HG03196 (cell line): Measurements from ENCODE around the gene LY86.
"Not testable (repeated sequence)": the region's sequence is repeated elsewhere in the genome, so short reads cannot be mapped to it uniquely, and the experiment has no call there.

Source experiments
- ATAC-seq: cut with Tn5 transposase; IDR thresholded peaks from one replicate; pipeline ENCODE4 v1.9.1; 2021; ENCODE audit not compliant: unreplicated experiment

Gene LY86

GRCh38 chr6:6595952-6596351 is 7.4 kb downstream of the LY86 start:
- no peak for ATAC-seq

- no peak for ATAC-seq
Observed at GRCh38 chr6:6596529-6597328, 8.2 kb downstream of the LY86 start.

GRCh38 chr6:6597682-6598081 is 9.2 kb downstream of the LY86 start:
- no peak for ATAC-seq

GRCh38 chr6:6599468-6599873 is 11.0 kb downstream of the LY86 start:
- no peak for ATAC-seq

GRCh38 chr6:6600875-6601274 is 12.4 kb downstream of the LY86 start:
- ATAC-seq, result no peak

- no peak for ATAC-seq
Observed at GRCh38 chr6:6602262-6602661, 13.7 kb downstream of the LY86 start.

- ATAC-seq, result no peak
Observed at GRCh38 chr6:6603317-6603716, 14.8 kb downstream of the LY86 start.

- ATAC-seq, result no peak
Observed at GRCh38 chr6:6604015-6604414, 15.5 kb downstream of the LY86 start.

GRCh38 chr6:6604566-6604965 is 16.0 kb downstream of the LY86 start:
- no peak for ATAC-seq

- no peak for ATAC-seq
Observed at GRCh38 chr6:6605873-6606272, 17.4 kb downstream of the LY86 start.

GRCh38 chr6:6606391-6607030 is 18.0 kb downstream of the LY86 start:
- not testable (repeated sequence) for ATAC-seq

- no peak for ATAC-seq
Observed at GRCh38 chr6:6609450-6609849, 20.9 kb downstream of the LY86 start.

GRCh38 chr6:6610031-6610591 is 21.6 kb downstream of the LY86 start:
- ATAC-seq, result peak; percentile 91

- ATAC-seq, result no peak
Observed at GRCh38 chr6:6611486-6611885, 23.0 kb downstream of the LY86 start.

- no peak for ATAC-seq
Observed at GRCh38 chr6:6612308-6612707, 23.8 kb downstream of the LY86 start.

- ATAC-seq, result not testable (repeated sequence)
Observed at GRCh38 chr6:6613103-6613718, 24.7 kb downstream of the LY86 start.

- no peak for ATAC-seq
Observed at GRCh38 chr6:6614096-6614982, 25.8 kb downstream of the LY86 start.

GRCh38 chr6:6614983-6615349 is 26.4 kb downstream of the LY86 start:
- ATAC-seq, result no peak

GRCh38 chr6:6616656-6617055 is 28.1 kb downstream of the LY86 start:
- ATAC-seq, result no peak

GRCh38 chr6:6619021-6619794 is 30.7 kb downstream of the LY86 start:
- no peak for ATAC-seq
